K562 (cell line): ENCODE results near the gene SDK1. TPM values are rescaled to one million over a fixed set of nuclear protein-coding genes. Genes with fewer than 3 reads are reported as not detected.

Experiments used
- ATAC-seq: fragments of 200-7000 bp; cut with Tn5 transposase; 3 replicates; pipeline ENCODE4 v1.9.1; 2020; ENCODE audit warnings: moderate library complexity
- BruUV-seq: library from RNA; stranded (reverse); fragments of 400-500 nt; replicated peaks from 2 replicates; lab custom pipeline; 2021; lab: Mats Ljungman, UMichigan
- CTCF ChIA-PET: fragments of 300-600 bp; formaldehyde crosslinking; extraction: SDS; loops from one replicate; lab custom pipeline; 2021; ENCODE audit warnings: low intra/inter-chr PET ratio; lab: Yijun Ruan, JAX
- POLR2A ChIA-PET: fragments of 300-600, 350-650 bp; sonication (Branson Sonifier 250); formaldehyde crosslinking; extraction: SDS; loops from one replicate; lab custom pipeline; 2021; ENCODE audit warnings: antibody characterized with exemption, inconsistent platforms; lab: Yijun Ruan, JAX
- DNase-seq, 4 experiments: peaks; one replicate each; pipeline versions ENCODE4 v3.0.0 to v3.0.0-alpha.2; 2011 to 2018; ENCODE audit warnings: low spot score in 3 of 4, mixed read lengths in 3 of 4; ENCODE audit errors: extremely low read depth in 1 of 4
- FAIRE-seq: peaks from 2 replicates; lab custom pipeline; 2011; peaks lifted over from hg19 to GRCh38; lab: Jason Lieb, UNC
- H2AFZ ChIP-seq: 2 replicates; pipeline ENCODE4 v1.6.0; 2011; ENCODE audit warnings: low read depth, low read length, control low read depth, inconsistent platforms
- H3K27ac ChIP-seq: fragments of 200-600 bp; 3 replicates; pipeline ENCODE4 v1.8.0; 2011; ENCODE audit warnings: low read depth, mild to moderate bottlenecking, control low read depth, inconsistent platforms, low read length, moderate library complexity, mixed read lengths; ENCODE audit errors: extremely low read depth
- H3K27me3 ChIP-seq, 2 experiments: fragments of 300-600 bp in 1 of 2; 2 replicates in 1 of 2; 3 replicates in 1 of 2; pipeline versions ENCODE4 v1.6.0 to v1.8.0; 2011; ENCODE audit warnings: inconsistent platforms in 2 of 2, low read length in 2 of 2, mild to moderate bottlenecking in 1 of 2, mixed read lengths in 1 of 2, moderate library complexity in 1 of 2; ENCODE audit not compliant: control insufficient read depth in 2 of 2, insufficient read depth in 2 of 2
- H3K36me3 ChIP-seq: fragments of 300-600 bp; 3 replicates; pipeline ENCODE4 v1.8.0; 2011; ENCODE audit warnings: mild to moderate bottlenecking, low read length, inconsistent platforms; ENCODE audit not compliant: control insufficient read depth, insufficient read depth
- H3K4me1 ChIP-seq, 2 experiments: fragments of 200-600 bp in 1 of 2; replicated peaks in 1 of 2; 2 replicates in 1 of 2; 3 replicates in 1 of 2; pipeline versions ENCODE4 v1.5.1 to v1.8.0; 2011; ENCODE audit warnings: inconsistent platforms in 2 of 2, low read length in 2 of 2, mild to moderate bottlenecking in 1 of 2, mixed read lengths in 1 of 2, moderate library complexity in 1 of 2; ENCODE audit not compliant: control insufficient read depth in 2 of 2, insufficient read depth in 2 of 2
- H3K4me2 ChIP-seq: 2 replicates; pipeline ENCODE4 v1.6.1; 2011; ENCODE audit warnings: low read length, control low read depth, inconsistent platforms, mixed read lengths; ENCODE audit not compliant: insufficient read depth
- H3K4me3 ChIP-seq: fragments of 200-600 bp; sonication (generic), shearing (Covaris generic); 2 replicates; pipeline ENCODE4 v1.5.1; 2016; ENCODE audit warnings: control low read depth, inconsistent platforms
- H3K79me2 ChIP-seq: fragments of 200-600 bp; 3 replicates; pipeline ENCODE4 v1.8.0; 2011; ENCODE audit warnings: low read length, inconsistent platforms; ENCODE audit not compliant: control insufficient read depth, insufficient read depth
- H3K9ac ChIP-seq, 2 experiments: 2 replicates each; pipeline versions ENCODE4 v1.6.0 to v1.6.1; 2011; ENCODE audit warnings: low read depth in 2 of 2, low read length in 2 of 2, control low read depth in 1 of 2, inconsistent platforms in 1 of 2, mild to moderate bottlenecking in 1 of 2, mixed read lengths in 1 of 2; ENCODE audit not compliant: insufficient read depth in 1 of 2
- H3K9me1 ChIP-seq: one replicate; pipeline ENCODE4 v1.6.0; 2011; ENCODE audit warnings: inconsistent platforms, mild to moderate bottlenecking, low read length, moderate library complexity; ENCODE audit not compliant: control insufficient read depth, insufficient read depth
- H3K9me3 ChIP-seq: replicated peaks from 2 replicates; pipeline ENCODE4 v1.5.1; 2011; ENCODE audit warnings: low read depth, low read length, inconsistent platforms; ENCODE audit not compliant: control insufficient read depth, insufficient read depth
- H4K20me1 ChIP-seq: replicated peaks from 2 replicates; pipeline ENCODE4 v1.6.1; 2011; ENCODE audit warnings: low read length, inconsistent platforms, mixed read lengths; ENCODE audit not compliant: control insufficient read depth, insufficient read depth
- ARID2 ChIP-seq: fragments of 450-650 bp; IDR thresholded peaks from 2 replicates; pipeline ENCODE4 v1.6.1; 2017; ENCODE audit warnings: antibody characterized with exemption, mild to moderate bottlenecking
- BCOR ChIP-seq: fragments of 450-650 bp; IDR thresholded peaks from 2 replicates; pipeline ENCODE4 v1.6.1; 2016
- DNMT1 ChIP-seq: fragments of 450-650 bp; IDR thresholded peaks from 2 replicates; pipeline ENCODE4 v1.6.1; 2016; ENCODE audit warnings: antibody characterized with exemption, mild to moderate bottlenecking
- EZH2 ChIP-seq: IDR thresholded peaks from 2 replicates; pipeline ENCODE4 v1.6.1; 2012; ENCODE audit warnings: low read depth, mild to moderate bottlenecking, inconsistent platforms, low read length, borderline replicate concordance
- JUN ChIP-seq, 2 experiments: sonication (generic) in 1 of 2; formaldehyde crosslinking in 1 of 2; IDR thresholded peaks; 2 replicates each; pipeline versions ENCODE4 v1.6.1 to v1.8.0; 2012 to 2022; ENCODE audit warnings: borderline replicate concordance in 2 of 2, mild to moderate bottlenecking in 2 of 2, improper control_type of control experiment in 1 of 2, low read depth in 1 of 2, low read length in 1 of 2, missing genetic modification reagents in 1 of 2
- KLF13 ChIP-seq: fragments of 450-650 bp; IDR thresholded peaks from 2 replicates; pipeline ENCODE4 v1.6.1; 2016; ENCODE audit warnings: missing genetic modification characterization, low read depth, mild to moderate bottlenecking, missing compliant biosample characterization, moderate library complexity, borderline replicate concordance
- NBN ChIP-seq: fragments of 450-650 bp; IDR thresholded peaks from 2 replicates; pipeline ENCODE4 v1.6.1; 2016; ENCODE audit warnings: low read depth, mild to moderate bottlenecking
- POLR2AphosphoS2 ChIP-seq: IDR thresholded peaks from 2 replicates; pipeline ENCODE4 v1.6.1; 2012; ENCODE audit warnings: low read length, improper control_type of control experiment
- SMC3 ChIP-seq: conservative IDR thresholded peaks from 2 replicates; pipeline ENCODE4 v1.6.1; 2011; ENCODE audit warnings: low read depth, low read length, improper control_type of control experiment; ENCODE audit not compliant: insufficient read depth
- SREBF1 ChIP-seq: fragments of 150-350 bp; IDR thresholded peaks from 2 replicates; pipeline ENCODE4 v1.6.1; 2014; ENCODE audit warnings: antibody characterized with exemption, low read depth, low read length, borderline replicate concordance
- ZFP36 ChIP-seq: fragments of 150-350 bp; IDR thresholded peaks from 2 replicates; pipeline ENCODE4 v1.6.1; 2018; ENCODE audit warnings: low read length, low read depth; ENCODE audit not compliant: partially characterized antibody
- WGBS: fragments of 100-300 bp; shearing (Covaris generic); methylation state at CpG from one replicate; pipeline ENCODE4 v1.1.6; 2016; ENCODE audit warnings: low coverage, mixed read lengths; ENCODE audit not compliant: insufficient coverage; ENCODE audit errors: missing lambda C conversion rate; 5-methylcytosine and 5-hydroxymethylcytosine counted together
- in situ Hi-C: fragments of 300-500 bp; cut with MboI; formaldehyde crosslinking; loops from 4 replicates; pipeline ENCODE4 v1.15.0; 2018; ENCODE audit warnings: inconsistent platforms, mixed read lengths
- intact Hi-C: fragments of 100-400 bp; cut with micrococcal nuclease; formaldehyde crosslinking; loops from 2 replicates; pipeline ENCODE4 v1.14.2; 2022
- polyA plus RNA-seq, 8 experiments: library from polyadenylated mRNA; depleted of rRNA in 4 of 8; stranded (reverse) in 5 of 8; unstranded in 3 of 8; fragments of >200 nt; fragmentation: Nextera tagmentation in 2 of 8; fragmentation: Illumina TruSeq in 1 of 8; extraction: Ambion mirVana in 2 of 8; extraction: Trizol in 1 of 8; gene quantifications; 2 replicates each; pipeline versions ENCODE4 v1.2.1 to v1.2.3, GENCODE V29; 2011 to 2014; ENCODE audit warnings: inconsistent platforms in 1 of 8, missing spikeins in 1 of 8
- total RNA-seq, 7 experiments: library from RNA; depleted of rRNA in 6 of 7; stranded (reverse); fragments of >200 nt in 6 of 7; fragmentation: Illumina TruSeq in 2 of 7; extraction: Trizol in 2 of 7; gene quantifications; 2 replicates each; pipeline versions ENCODE4 v1.2.1 to v1.2.3, GENCODE V29; 2011 to 2021; ENCODE audit warnings: low replicate concordance in 1 of 7

Gene SDK1
- total and polyA plus RNA-seq, 9 of the 15 experiments (the other 6 are each of a cell fraction or from before 2014, with no cell fraction given) = 0.16 TPM; not detected in 8

GRCh38 chr7:3923307-3923918 lies 622.4 kb downstream of the SDK1 start:
- no peak for ATAC-seq
- in situ Hi-C loops = no loop called here
- no peak overlapping the region for H3K9ac ChIP-seq
- H3K4me1 ChIP-seq = no peaks in the 10 kb centered on the region
- WGBS = 0% methylated on average over 10 of the region's 10 CpGs
- BruUV-seq = no TSS peak
- TF ChIP-seq ARID2 (no peak), EZH2 (no peak), KLF13 (tag) (no peak), JUN (IDR thresholded peaks at IDR 0.05; ENCODE audit: borderline replicate concordance, low read depth, low read length) (no peak), JUN (CRISPR knock-in tag; IDR thresholded peaks at IDR 0.05; ENCODE audit: borderline replicate concordance) (no peak)
- TF ChIP-seq, all 486 proteins: peak for 0
- H3K9me1 ChIP-seq = no peaks in the 10 kb centered on the region
- no peaks in the 10 kb centered on the region; the same call in 1 of the 2 replicates for H4K20me1 ChIP-seq
- no peak overlapping the region for H3K4me2 ChIP-seq
- no peak overlapping the region for H3K27ac ChIP-seq
- H3K27me3 ChIP-seq = peaks cover 4 to 52% of the 10 kb centered on the region in 2 experiments; a peak in 3 of 5 replicates
- no peak for FAIRE-seq
- no peaks in the 10 kb centered on the region for H3K36me3 ChIP-seq
- ChIA-PET POLR2A (no interaction called here), CTCF (no interaction called here)
- H3K4me3 ChIP-seq = no peak overlapping the region
- H3K79me2 ChIP-seq = no peaks in the 10 kb centered on the region
- no peaks in the 10 kb centered on the region for H3K9me3 ChIP-seq
- intact Hi-C loops = no loop called here
- DNase-seq = no peak
- no peak overlapping the region for H2AFZ ChIP-seq

GRCh38 chr7:3924277-3924676 lies 623.2 kb downstream of the SDK1 start:
- Histone ChIP-seq H3K79me2 (no peaks in the 10 kb centered on the region), H3K4me1 (no peaks in the 10 kb centered on the region), H3K27me3 (peaks cover 5 to 53% of the 10 kb centered on the region in 2 experiments; a peak in 3 of 5 replicates), H3K36me3 (no peaks in the 10 kb centered on the region), H3K9ac (no peak overlapping the region), H3K9me1 (no peaks in the 10 kb centered on the region), H2AFZ (no peak overlapping the region), H3K27ac (no peak overlapping the region), H3K4me2 (no peak overlapping the region), H3K4me3 (no peak overlapping the region), H3K9me3 (no peaks in the 10 kb centered on the region), H4K20me1 (no peaks in the 10 kb centered on the region; the same call in 1 of the 2 replicates)
- ChIA-PET POLR2A (interaction anchor here (0.7 kb wide), 1 partner anchor 16 kb away, joined by 3 read pairs; no protein-coding TSS in a partner anchor), CTCF (no interaction called here)
- in situ Hi-C loops = no loop called here
- ATAC-seq (no peak), FAIRE-seq (no peak), DNase-seq (no peak)
- no TSS peak for BruUV-seq
- intact Hi-C loops = no loop called here
- WGBS = 0% methylated on average over 14 of the region's 14 CpGs
- TF ChIP-seq NBN = no peak
- no peak for TF ChIP-seq POLR2AphosphoS2
- TF ChIP-seq ZFP36 = no peak
- no peak for TF ChIP-seq SREBF1
- no peak for TF ChIP-seq DNMT1
- TF ChIP-seq BCOR = no peak
- no peak for TF ChIP-seq SMC3
